ENCODE results near the gene GGT1. TPM values are rescaled to one million over a fixed set of nuclear protein-coding genes. Genes with fewer than 3 reads are reported as not detected.

GGT1 gene
- total and polyA plus RNA-seq, 5 donors from 2014 or later, result 12.9 to 23.4 (median 16.8) TPM

GRCh38 chr22:24579258-24579601, 23.8 kb upstream of the GGT1 start:
- Mint-ChIP-seq H3K4me1 (peaks cover 0 to 5% (median 5%) of the 10 kb centered on the region in 4 donors), H3K36me3 (peaks cover 13% of the 10 kb centered on the region), H3K9me3 (no peaks in the 10 kb centered on the region), H3K27ac (no peak overlapping the region), H3K4me3 (no peak overlapping the region), H3K27me3 (no peaks in the 10 kb centered on the region)
- H3K36me3 ChIP-seq (ENCODE audit: control insufficient read depth, insufficient read depth, low read length), result peaks cover 14% of the 10 kb centered on the region
- H3K4me3 ChIP-seq (ENCODE audit: low read depth, low read length), result no peak overlapping the region
- H3K27me3 ChIP-seq (ENCODE audit: control insufficient read depth, insufficient read depth, low read length), result no peaks in the 10 kb centered on the region
- no peaks in the 10 kb centered on the region for H3K4me1 ChIP-seq (ENCODE audit: control insufficient read depth, insufficient read depth, low read length, poor library complexity, severe bottlenecking)
- H3K27ac ChIP-seq (ENCODE audit: insufficient read depth, low read length, poor library complexity, severe bottlenecking), result no peak overlapping the region
- ATAC-seq (ENCODE audit: low read depth in 2 of 2), result no peak
- DNase-seq, result no peak
- H3K9me3 ChIP-seq (ENCODE audit: control insufficient read depth in 2 of 2, low read length in 2 of 2), result no peaks in the 10 kb centered on the region

GRCh38 chr22:24580276-24580675, 22.7 kb upstream of the GGT1 start:
- Mint-ChIP-seq H3K4me3 (no peak overlapping the region), H3K9me3 (no peaks in the 10 kb centered on the region), H3K4me1 (peaks cover 0 to 5% (median 4%) of the 10 kb centered on the region in 4 donors), H3K27me3 (no peaks in the 10 kb centered on the region), H3K27ac (peak overlapping the region in 1 of 3 donors; percentile 31), H3K36me3 (peaks cover 5% of the 10 kb centered on the region)
- no peak overlapping the region for H3K4me3 ChIP-seq (ENCODE audit: low read depth, low read length)
- H3K36me3 ChIP-seq (ENCODE audit: control insufficient read depth, insufficient read depth, low read length), result peaks cover 6% of the 10 kb centered on the region
- DNase-seq (no peak), ATAC-seq (ENCODE audit: low read depth in 2 of 2) (no peak)
- H3K27me3 ChIP-seq (ENCODE audit: control insufficient read depth, insufficient read depth, low read length), result no peaks in the 10 kb centered on the region
- H3K27ac ChIP-seq (ENCODE audit: insufficient read depth, low read length, poor library complexity, severe bottlenecking), result no peak overlapping the region
- no peaks in the 10 kb centered on the region for H3K9me3 ChIP-seq (ENCODE audit: control insufficient read depth in 2 of 2, low read length in 2 of 2)
- H3K4me1 ChIP-seq (ENCODE audit: control insufficient read depth, insufficient read depth, low read length, poor library complexity, severe bottlenecking), result no peaks in the 10 kb centered on the region

GRCh38 chr22:24582056-24582814, 20.8 kb upstream of the GGT1 start:
- no peak for ATAC-seq (ENCODE audit: low read depth in 2 of 2)
- H3K36me3 ChIP-seq (ENCODE audit: control insufficient read depth, insufficient read depth, low read length), result peaks cover 2% of the 10 kb centered on the region
- Mint-ChIP-seq H3K9me3 (no peaks in the 10 kb centered on the region), H3K27me3 (no peaks in the 10 kb centered on the region), H3K27ac (no peak overlapping the region), H3K4me1 (no peaks in the 10 kb centered on the region), H3K4me3 (no peak overlapping the region), H3K36me3 (no peaks in the 10 kb centered on the region)
- no peaks in the 10 kb centered on the region for H3K27me3 ChIP-seq (ENCODE audit: control insufficient read depth, insufficient read depth, low read length)
- no peaks in the 10 kb centered on the region for H3K9me3 ChIP-seq (ENCODE audit: control insufficient read depth in 2 of 2, low read length in 2 of 2)
- no peak overlapping the region for H3K27ac ChIP-seq (ENCODE audit: insufficient read depth, low read length, poor library complexity, severe bottlenecking)
- H3K4me3 ChIP-seq (ENCODE audit: low read depth, low read length), result no peak overlapping the region
- H3K4me1 ChIP-seq (ENCODE audit: control insufficient read depth, insufficient read depth, low read length, poor library complexity, severe bottlenecking), result no peaks in the 10 kb centered on the region
- no peak for DNase-seq

- Histone ChIP-seq H3K27ac (ENCODE audit: insufficient read depth, low read length, poor library complexity, severe bottlenecking) (no peak overlapping the region), H3K4me3 (ENCODE audit: low read depth, low read length) (no peak overlapping the region), H3K36me3 (ENCODE audit: control insufficient read depth, insufficient read depth, low read length) (no peaks in the 10 kb centered on the region), H3K27me3 (ENCODE audit: control insufficient read depth, insufficient read depth, low read length) (no peaks in the 10 kb centered on the region), H3K9me3 (ENCODE audit: control insufficient read depth in 2 of 2, low read length in 2 of 2) (no peaks in the 10 kb centered on the region), H3K4me1 (ENCODE audit: control insufficient read depth, insufficient read depth, low read length, poor library complexity, severe bottlenecking) (no peaks in the 10 kb centered on the region)
- Mint-ChIP-seq H3K9me3 (no peaks in the 10 kb centered on the region), H3K27me3 (no peaks in the 10 kb centered on the region), H3K4me3 (no peak overlapping the region), H3K36me3 (no peaks in the 10 kb centered on the region), H3K27ac (no peak overlapping the region), H3K4me1 (no peaks in the 10 kb centered on the region)
- no peak for ATAC-seq (ENCODE audit: low read depth in 2 of 2)
- DNase-seq, result no peak
Measured at GRCh38 chr22:24583221-24584165, 19.5 kb upstream of the GGT1 start.

- ATAC-seq (ENCODE audit: low read depth in 2 of 2), result no peak
- Mint-ChIP-seq H3K4me1 (no peaks in the 10 kb centered on the region), H3K27ac (no peak overlapping the region)
Measured at GRCh38 chr22:24584166-24584790, 18.7 kb upstream of the GGT1 start.

GRCh38 chr22:24584871-24585411, 18.1 kb upstream of the GGT1 start:
- Histone ChIP-seq H3K9me3 (ENCODE audit: control insufficient read depth in 2 of 2, low read length in 2 of 2) (no peaks in the 10 kb centered on the region), H3K36me3 (ENCODE audit: control insufficient read depth, insufficient read depth, low read length) (no peaks in the 10 kb centered on the region), H3K4me3 (ENCODE audit: low read depth, low read length) (no peak overlapping the region), H3K27me3 (ENCODE audit: control insufficient read depth, insufficient read depth, low read length) (no peaks in the 10 kb centered on the region), H3K4me1 (ENCODE audit: control insufficient read depth, insufficient read depth, low read length, poor library complexity, severe bottlenecking) (no peaks in the 10 kb centered on the region), H3K27ac (ENCODE audit: insufficient read depth, low read length, poor library complexity, severe bottlenecking) (no peak overlapping the region)
- no peaks in the 10 kb centered on the region for H3K36me3 Mint-ChIP-seq
- H3K27me3 Mint-ChIP-seq, result no peaks in the 10 kb centered on the region
- H3K4me3 Mint-ChIP-seq, result no peak overlapping the region
- ATAC-seq (ENCODE audit: low read depth in 2 of 2) (no peak), DNase-seq (no peak)
- no peaks in the 10 kb centered on the region for H3K4me1 Mint-ChIP-seq
- H3K9me3 Mint-ChIP-seq, result no peaks in the 10 kb centered on the region
- H3K27ac Mint-ChIP-seq, result no peak overlapping the region

More at GRCh38 chr22:24584166-24584790, 18.7 kb upstream of the GGT1 start:
- DNase-seq, result no peak
- H3K9me3 Mint-ChIP-seq, result no peaks in the 10 kb centered on the region
- no peaks in the 10 kb centered on the region for H3K27me3 Mint-ChIP-seq
- Histone ChIP-seq H3K27me3 (ENCODE audit: control insufficient read depth, insufficient read depth, low read length) (no peaks in the 10 kb centered on the region), H3K4me3 (ENCODE audit: low read depth, low read length) (no peak overlapping the region), H3K4me1 (ENCODE audit: control insufficient read depth, insufficient read depth, low read length, poor library complexity, severe bottlenecking) (no peaks in the 10 kb centered on the region), H3K27ac (ENCODE audit: insufficient read depth, low read length, poor library complexity, severe bottlenecking) (no peak overlapping the region), H3K36me3 (ENCODE audit: control insufficient read depth, insufficient read depth, low read length) (no peaks in the 10 kb centered on the region), H3K9me3 (ENCODE audit: control insufficient read depth in 2 of 2, low read length in 2 of 2) (no peaks in the 10 kb centered on the region)
- H3K36me3 Mint-ChIP-seq, result no peaks in the 10 kb centered on the region
- H3K4me3 Mint-ChIP-seq, result no peak overlapping the region

GRCh38 chr22:24585461-24585860, 17.5 kb upstream of the GGT1 start:
- H3K9me3 Mint-ChIP-seq, result no peaks in the 10 kb centered on the region
- peaks cover 2% of the 10 kb centered on the region for H3K36me3 Mint-ChIP-seq
- no peaks in the 10 kb centered on the region for H3K27me3 Mint-ChIP-seq
- no peaks in the 10 kb centered on the region for H3K4me1 Mint-ChIP-seq
- Histone ChIP-seq H3K27me3 (ENCODE audit: control insufficient read depth, insufficient read depth, low read length) (no peaks in the 10 kb centered on the region), H3K4me3 (ENCODE audit: low read depth, low read length) (no peak overlapping the region), H3K27ac (ENCODE audit: insufficient read depth, low read length, poor library complexity, severe bottlenecking) (no peak overlapping the region), H3K4me1 (ENCODE audit: control insufficient read depth, insufficient read depth, low read length, poor library complexity, severe bottlenecking) (no peaks in the 10 kb centered on the region), H3K36me3 (ENCODE audit: control insufficient read depth, insufficient read depth, low read length) (no peaks in the 10 kb centered on the region), H3K9me3 (ENCODE audit: control insufficient read depth in 2 of 2, low read length in 2 of 2) (no peaks in the 10 kb centered on the region)
- DNase-seq (no peak), ATAC-seq (ENCODE audit: low read depth in 2 of 2) (no peak)
- no peak overlapping the region for H3K27ac Mint-ChIP-seq
- H3K4me3 Mint-ChIP-seq, result no peak overlapping the region
